Astrocyte of the spinal cord (primary cell): ENCODE measurements around the gene SLCO1B1.
A peak's percentile ranks its signal among the peaks of the same experiment; 100 is the strongest.
"Not testable (repeated sequence)": the region's sequence is repeated elsewhere in the genome, so short reads cannot be mapped to it uniquely, and the experiment has no call there.

Source experiments
- DNase-seq: peaks from one replicate; pipeline ENCODE4 v3.0.0; 2011; ENCODE audit warnings: low read depth, low spot score
- H3K4me3 ChIP-seq: 2 replicates; pipeline ENCODE4 v1.5.1; 2011; ENCODE audit warnings: low read depth, mild to moderate bottlenecking, low read length, moderate library complexity
- in situ Hi-C: cut with HindIII; loops from 2 replicates; pipeline ENCODE4 v1.10.0; 2017; ENCODE audit warnings: low sequenced_read_pairs
- TF ChIP-seq, protein P1 (sequence below): IDR thresholded peaks from 2 replicates; pipeline ENCODE4 v1.5.1; 2012; ENCODE audit warnings: low read depth, mild to moderate bottlenecking, low read length, inconsistent platforms

The SLCO1B1 gene

DNA sequence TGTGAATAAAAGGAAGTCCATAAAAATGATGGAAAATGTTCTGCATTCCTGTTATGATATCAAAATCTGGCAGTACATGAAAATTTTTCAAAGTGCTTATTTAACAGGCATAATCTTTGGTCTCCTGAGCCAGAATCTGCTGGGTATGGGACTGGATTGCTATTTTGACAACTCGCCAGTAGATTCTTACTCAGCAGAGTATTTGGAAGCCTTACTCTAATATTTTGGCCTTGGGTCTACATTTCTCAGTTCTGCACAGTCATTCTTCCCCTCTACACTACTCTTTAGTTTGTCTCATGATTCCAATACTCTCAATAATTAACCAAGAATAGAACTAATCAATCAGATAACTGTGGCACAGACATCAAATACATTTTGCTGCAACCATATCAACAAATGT is 1.1 kb upstream of the SLCO1B1 start:
- DNase-seq: peak; percentile 12
- no peak overlapping the region for H3K4me3 ChIP-seq
- TF ChIP-seq, protein P1, sequence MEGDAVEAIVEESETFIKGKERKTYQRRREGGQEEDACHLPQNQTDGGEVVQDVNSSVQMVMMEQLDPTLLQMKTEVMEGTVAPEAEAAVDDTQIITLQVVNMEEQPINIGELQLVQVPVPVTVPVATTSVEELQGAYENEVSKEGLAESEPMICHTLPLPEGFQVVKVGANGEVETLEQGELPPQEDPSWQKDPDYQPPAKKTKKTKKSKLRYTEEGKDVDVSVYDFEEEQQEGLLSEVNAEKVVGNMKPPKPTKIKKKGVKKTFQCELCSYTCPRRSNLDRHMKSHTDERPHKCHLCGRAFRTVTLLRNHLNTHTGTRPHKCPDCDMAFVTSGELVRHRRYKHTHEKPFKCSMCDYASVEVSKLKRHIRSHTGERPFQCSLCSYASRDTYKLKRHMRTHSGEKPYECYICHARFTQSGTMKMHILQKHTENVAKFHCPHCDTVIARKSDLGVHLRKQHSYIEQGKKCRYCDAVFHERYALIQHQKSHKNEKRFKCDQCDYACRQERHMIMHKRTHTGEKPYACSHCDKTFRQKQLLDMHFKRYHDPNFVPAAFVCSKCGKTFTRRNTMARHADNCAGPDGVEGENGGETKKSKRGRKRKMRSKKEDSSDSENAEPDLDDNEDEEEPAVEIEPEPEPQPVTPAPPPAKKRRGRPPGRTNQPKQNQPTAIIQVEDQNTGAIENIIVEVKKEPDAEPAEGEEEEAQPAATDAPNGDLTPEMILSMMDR: no peak
- in situ Hi-C loops: no loop called here

DNA sequence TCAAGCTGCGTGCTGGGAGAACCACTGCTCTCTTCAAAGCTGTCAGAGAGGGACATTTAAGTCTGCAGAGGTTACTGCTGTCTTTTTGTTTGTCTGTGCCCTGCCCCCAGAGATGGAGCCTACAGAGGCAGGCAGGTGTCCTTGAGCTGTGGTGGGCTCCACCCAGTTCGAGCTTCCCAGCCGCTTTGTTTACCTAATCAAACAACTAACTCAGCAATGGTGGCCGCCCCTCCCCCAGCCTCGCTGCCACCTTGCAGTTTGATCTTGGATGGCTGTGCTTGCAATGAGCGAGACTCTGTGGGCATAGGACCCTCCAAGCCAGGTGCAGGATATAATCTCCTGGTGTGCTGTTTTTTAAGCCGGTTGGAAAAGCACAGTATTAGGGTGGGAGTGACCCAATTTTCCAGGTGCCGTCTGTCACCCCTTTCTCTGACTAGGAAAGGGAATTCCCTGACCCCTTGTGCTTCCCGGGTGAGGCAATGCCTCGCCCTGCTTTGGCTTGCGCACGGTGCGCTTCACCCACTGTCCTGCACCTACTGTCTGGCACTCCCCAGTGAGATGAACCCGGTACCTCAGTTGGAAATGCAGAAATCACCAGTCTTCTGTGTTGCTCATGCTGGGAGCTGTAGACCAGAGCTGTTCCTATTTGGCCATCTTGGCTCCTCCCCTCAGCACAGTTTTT is 6.5 kb downstream of the SLCO1B1 start:
- in situ Hi-C loops, H3K4me3 ChIP-seq, DNase-seq: not testable (repeated sequence)

DNA sequence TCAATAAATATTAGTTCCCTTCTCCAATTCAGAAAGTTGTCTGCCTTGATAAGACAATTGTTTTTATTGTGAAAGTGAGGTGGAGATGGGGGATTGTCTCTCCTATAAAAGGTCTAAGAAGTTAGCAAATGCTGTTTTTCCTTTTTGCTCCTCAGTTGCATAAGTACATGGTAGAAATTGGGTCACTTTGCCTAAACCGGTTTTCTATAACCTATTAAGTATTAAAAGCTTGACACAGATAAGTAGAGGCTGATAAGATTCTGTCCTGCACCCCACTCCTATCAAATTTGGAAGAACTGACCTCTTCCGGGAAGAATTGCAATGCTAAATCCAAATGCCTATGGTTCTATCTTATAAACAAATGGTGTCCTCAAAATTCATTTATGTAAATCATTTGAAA is 7.0 kb downstream of the SLCO1B1 start:
- H3K4me3 ChIP-seq: no peak overlapping the region
- in situ Hi-C loops: no loop called here
- no peak for DNase-seq
- TF ChIP-seq, protein P1: no peak

DNA sequence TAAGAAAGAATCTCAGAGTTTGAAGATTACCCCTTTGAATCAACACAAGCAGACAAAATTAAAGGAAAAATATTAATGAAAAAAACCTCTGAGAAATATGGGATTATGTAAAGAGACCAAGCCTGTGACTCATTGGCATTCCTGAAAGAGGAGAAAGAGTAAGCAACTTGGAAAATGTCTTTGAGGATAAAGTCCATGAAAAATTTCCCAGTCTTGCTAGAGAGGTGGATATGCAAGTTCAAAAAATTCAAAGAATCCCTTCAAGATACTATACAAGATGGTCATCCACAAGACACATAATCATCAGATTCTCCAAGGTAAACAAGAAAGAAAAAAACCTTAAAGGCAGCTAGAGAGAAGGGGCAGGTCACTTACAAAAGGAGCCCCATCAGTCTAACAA is 13.3 kb downstream of the SLCO1B1 start:
- in situ Hi-C loops: no loop called here
- no peak for DNase-seq
- no peak overlapping the region for H3K4me3 ChIP-seq
- TF ChIP-seq, protein P1: no peak

DNA sequence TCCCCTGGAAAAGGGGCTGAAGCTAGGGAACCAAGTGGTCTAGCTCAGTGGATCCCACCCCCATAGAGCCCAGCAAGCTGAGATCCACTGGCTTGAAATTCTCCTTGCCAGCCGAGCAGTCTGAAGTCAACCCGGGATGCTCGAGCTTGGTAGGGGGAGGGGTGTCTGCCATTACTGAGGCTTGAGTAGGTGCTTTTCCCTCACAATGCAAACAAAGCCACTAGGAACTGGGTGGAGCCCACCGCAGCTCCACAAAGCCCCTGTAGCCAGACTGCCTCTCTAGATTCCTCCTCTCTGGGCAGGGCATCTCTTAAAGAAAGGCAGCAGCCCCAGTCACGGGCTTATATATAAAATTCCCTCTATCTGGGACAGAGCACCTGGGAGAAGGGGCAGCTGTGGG is 18.9 kb downstream of the SLCO1B1 start:
- DNase-seq, H3K4me3 ChIP-seq, in situ Hi-C loops: not testable (repeated sequence)

DNA sequence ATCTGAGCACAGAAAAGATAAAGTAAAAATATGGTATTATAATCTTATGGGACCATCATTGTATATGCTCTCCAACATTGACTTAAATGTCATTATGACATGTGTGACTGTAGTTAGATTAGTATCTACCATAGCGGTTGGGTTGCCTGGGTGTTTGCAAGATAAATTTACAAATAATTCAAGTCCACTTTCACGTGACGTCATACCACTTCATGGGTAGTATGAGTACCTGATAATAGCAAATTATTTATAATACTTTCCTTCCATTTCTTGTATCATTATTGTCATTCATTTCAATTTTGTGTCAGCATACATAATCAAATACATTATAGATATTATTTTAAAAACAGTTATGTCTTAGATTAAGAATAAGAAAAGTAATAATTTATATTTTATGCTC is 20.2 kb downstream of the SLCO1B1 start:
- TF ChIP-seq, protein P1: no peak
- no peak overlapping the region for H3K4me3 ChIP-seq
- DNase-seq: no peak
- in situ Hi-C loops: no loop called here

DNA sequence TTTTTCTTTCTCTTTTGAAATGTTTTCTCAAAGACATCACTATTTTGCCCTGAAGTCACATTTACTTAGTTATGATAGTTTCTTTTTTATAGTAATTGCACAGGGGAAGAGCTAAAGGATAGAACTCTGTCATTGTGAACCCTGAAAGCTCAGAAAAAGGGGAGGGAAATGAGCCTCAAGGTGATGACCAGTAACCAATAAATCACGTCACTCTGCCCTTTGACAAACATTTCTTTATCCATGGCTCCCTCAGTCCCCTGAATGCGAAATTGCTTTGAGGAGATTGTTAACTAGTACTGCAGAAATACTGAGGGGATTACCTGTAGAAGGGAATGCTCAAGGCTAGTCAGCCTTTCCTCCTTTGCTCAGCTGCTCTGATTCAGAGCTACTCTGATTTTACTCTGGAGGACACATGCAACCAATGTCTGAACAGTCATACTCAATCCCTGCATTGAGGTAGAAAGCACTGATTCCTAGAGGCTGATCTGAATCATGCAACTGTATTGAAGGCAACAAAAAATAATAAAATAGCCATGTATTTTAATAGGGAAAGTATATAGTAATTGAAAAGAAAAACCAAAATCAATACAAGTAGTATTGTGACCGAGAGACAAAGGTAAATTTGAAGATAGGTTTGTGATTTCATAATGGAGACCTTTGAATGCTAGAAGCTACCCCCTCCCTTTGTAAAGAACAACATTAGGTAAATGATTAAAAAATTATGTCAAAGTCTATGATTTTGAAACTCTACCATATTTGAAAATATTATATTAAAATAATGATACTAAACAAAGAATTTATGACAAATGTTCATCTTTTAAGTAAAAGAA is 24.7 kb downstream of the SLCO1B1 start:
- TF ChIP-seq, protein P1: no peak
- no peak overlapping the region for H3K4me3 ChIP-seq
- no peak for DNase-seq
- in situ Hi-C loops: no loop called here
